H1 (cell line): ENCODE measurements around the gene GBP4. TPM values are rescaled to one million over a fixed set of nuclear protein-coding genes. Genes with fewer than 3 reads are reported as not detected.

Experiments
- CTCF ChIA-PET: fragments of 300-600 bp; sonication (Branson Sonifier 250); formaldehyde crosslinking; loops from one replicate; lab custom pipeline; 2021; ENCODE audit not compliant: partially characterized antibody; lab: Charles Lee
- POLR2A ChIA-PET: fragments of 300-600 bp; sonication (Branson Sonifier 250); formaldehyde crosslinking; loops from one replicate; lab custom pipeline; 2021; ENCODE audit warnings: inconsistent platforms; ENCODE audit not compliant: partially characterized antibody; lab: Charles Lee
- DNase-seq, 2 experiments: peaks; one replicate each; pipeline versions ENCODE4 v3.0.0 to v3.0.0-alpha.2; 2010 to 2022; ENCODE audit warnings: low spot score in 2 of 2, low read depth in 1 of 2, mixed read lengths in 1 of 2
- FAIRE-seq: peaks from 2 replicates; lab custom pipeline; 2011; peaks lifted over from hg19 to GRCh38; lab: Jason Lieb, UNC
- H2AFZ ChIP-seq: 2 replicates; pipeline ENCODE4 v1.8.1; 2012; ENCODE audit warnings: low read length, inconsistent platforms
- H2AK5ac ChIP-seq: 2 replicates; pipeline ENCODE4 v1.6.1; 2013; ENCODE audit warnings: low read depth, low read length
- H2BK120ac ChIP-seq: replicated peaks from 2 replicates; pipeline ENCODE3; 2013; ENCODE audit warnings: low read depth, low read length, inconsistent platforms
- H2BK12ac ChIP-seq: 2 replicates; pipeline ENCODE4 v1.6.1; 2013; ENCODE audit warnings: low read depth, low read length
- H2BK15ac ChIP-seq: 2 replicates; pipeline ENCODE4 v1.6.1; 2013; ENCODE audit warnings: low read length
- H2BK20ac ChIP-seq: 2 replicates; pipeline ENCODE4 v1.6.1; 2013; ENCODE audit warnings: low read length
- H2BK5ac ChIP-seq: 2 replicates; pipeline ENCODE4 v1.6.1; 2013; ENCODE audit warnings: low read depth, low read length
- H3K14ac ChIP-seq: 2 replicates; pipeline ENCODE4 v1.6.1; 2013; ENCODE audit warnings: inconsistent platforms; ENCODE audit not compliant: insufficient read length
- H3K18ac ChIP-seq: 2 replicates; pipeline ENCODE4 v1.6.1; 2013; ENCODE audit warnings: low read length; ENCODE audit errors: extremely low read depth
- H3K23ac ChIP-seq: 2 replicates; pipeline ENCODE4 v1.6.1; 2013; ENCODE audit warnings: inconsistent platforms; ENCODE audit not compliant: insufficient read length
- H3K23me2 ChIP-seq: 2 replicates; pipeline ENCODE4 v1.6.1; 2013; ENCODE audit warnings: low read depth, low read length
- H3K27ac ChIP-seq: 2 replicates; pipeline ENCODE4 v1.6.1; 2011; ENCODE audit warnings: low read depth, low read length, inconsistent platforms
- H3K27me3 ChIP-seq, 4 experiments: replicated peaks in 1 of 4; 1 replicate in 1 of 4; 2 replicates in 3 of 4; pipeline versions ENCODE4 v1.6.1 to v1.8.1; 2011 to 2013; ENCODE audit warnings: low read length in 3 of 4, mild to moderate bottlenecking in 3 of 4, inconsistent platforms in 2 of 4, mixed read lengths in 2 of 4, moderate library complexity in 1 of 4; ENCODE audit not compliant: control insufficient read depth in 3 of 4, insufficient read depth in 3 of 4; ENCODE audit errors: extremely low read depth in 1 of 4
- H3K36me3 ChIP-seq, 4 experiments: 2 replicates each; pipeline versions ENCODE4 v1.6.1 to v1.8.1; 2011 to 2013; ENCODE audit warnings: mild to moderate bottlenecking in 4 of 4, low read length in 3 of 4, moderate library complexity in 2 of 4, control low read depth in 1 of 4, inconsistent platforms in 1 of 4; ENCODE audit not compliant: insufficient read depth in 4 of 4, control insufficient read depth in 2 of 4
- H3K4ac ChIP-seq: replicated peaks from 2 replicates; pipeline ENCODE3; 2013; ENCODE audit warnings: low read length, low read depth, mixed read lengths, inconsistent platforms; ENCODE audit not compliant: insufficient read length
- H3K4me1 ChIP-seq, 4 experiments: replicated peaks in 1 of 4; 1 replicate in 1 of 4; 2 replicates in 3 of 4; pipeline versions ENCODE4 v1.6.1 to v1.8.1; 2011 to 2013; ENCODE audit warnings: low read length in 3 of 4, inconsistent platforms in 2 of 4, mixed read lengths in 1 of 4; ENCODE audit not compliant: insufficient read depth in 4 of 4, control insufficient read depth in 3 of 4
- H3K4me2 ChIP-seq, 2 experiments: 2 replicates each; pipeline versions ENCODE4 v1.6.1 to v1.8.1; 2011 to 2013; ENCODE audit warnings: low read depth in 2 of 2, low read length in 2 of 2, control low read depth in 1 of 2, inconsistent platforms in 1 of 2, mild to moderate bottlenecking in 1 of 2; ENCODE audit not compliant: insufficient read depth in 1 of 2
- H3K4me3 ChIP-seq, 4 experiments: fragments of 200-600, 300-600 bp in 1 of 4; sonication (generic), shearing (Covaris generic), sonication (Bioruptor Twin) in 1 of 4; 2 replicates each; pipeline versions ENCODE4 v1.5.1 to v1.8.1; 2011 to 2016; ENCODE audit warnings: low read length in 4 of 4, low read depth in 3 of 4, control low read depth in 2 of 4, inconsistent platforms in 2 of 4, mild to moderate bottlenecking in 2 of 4, mixed read lengths in 1 of 4, moderate library complexity in 1 of 4; ENCODE audit not compliant: insufficient read depth in 2 of 4; ENCODE audit errors: extremely low read depth in 1 of 4
- H3K56ac ChIP-seq: replicated peaks from 2 replicates; pipeline ENCODE3; 2013; ENCODE audit warnings: low read depth, mild to moderate bottlenecking, mixed read lengths, low read length, inconsistent platforms; ENCODE audit not compliant: insufficient read length
- H3K79me1 ChIP-seq: 2 replicates; pipeline ENCODE4 v1.6.1; 2013; ENCODE audit warnings: low read depth, low read length, control low read depth
- H3K79me2 ChIP-seq, 2 experiments: 2 replicates each; pipeline versions ENCODE4 v1.6.1 to v1.8.1; 2012 to 2013; ENCODE audit warnings: low read length in 2 of 2, mild to moderate bottlenecking in 2 of 2, inconsistent platforms in 1 of 2; ENCODE audit not compliant: insufficient read depth in 2 of 2, control insufficient read depth in 1 of 2
- H3K9ac ChIP-seq, 4 experiments: replicated peaks in 1 of 4; 1 replicate in 1 of 4; 2 replicates in 3 of 4; pipeline versions ENCODE4 v1.6.1 to v1.8.1; 2011 to 2013; ENCODE audit warnings: low read depth in 3 of 4, low read length in 3 of 4, control low read depth in 2 of 4, mild to moderate bottlenecking in 2 of 4, moderate library complexity in 2 of 4, inconsistent platforms in 1 of 4; ENCODE audit errors: extremely low read depth in 1 of 4
- H3K9me3 ChIP-seq, 2 experiments: 2 replicates each; pipeline versions ENCODE4 v1.6.1 to v1.8.1; 2012 to 2013; ENCODE audit warnings: mild to moderate bottlenecking in 2 of 2, moderate library complexity in 2 of 2, control low read depth in 1 of 2, inconsistent platforms in 1 of 2, low read depth in 1 of 2, low read length in 1 of 2, mixed read lengths in 1 of 2; ENCODE audit not compliant: insufficient read depth in 2 of 2
- H4K20me1 ChIP-seq, 2 experiments: replicated peaks in 1 of 2; 2 replicates each; pipeline versions ENCODE3 to v1.8.1; 2011 to 2013; ENCODE audit warnings: inconsistent platforms in 2 of 2, low read length in 2 of 2, mild to moderate bottlenecking in 1 of 2; ENCODE audit not compliant: insufficient read depth in 2 of 2, control insufficient read depth in 1 of 2
- H4K5ac ChIP-seq: 2 replicates; pipeline ENCODE4 v1.6.1; 2013; ENCODE audit warnings: low read length, low read depth, mixed read lengths, inconsistent platforms; ENCODE audit not compliant: insufficient read length
- H4K8ac ChIP-seq: 2 replicates; pipeline ENCODE4 v1.8.0; 2013; ENCODE audit warnings: mild to moderate bottlenecking, moderate library complexity, low read length, inconsistent platforms; ENCODE audit not compliant: insufficient read depth; ENCODE audit errors: extremely low read depth
- H4K91ac ChIP-seq: replicated peaks from 2 replicates; pipeline ENCODE3; 2013; ENCODE audit warnings: low read length, mixed read lengths, inconsistent platforms; ENCODE audit not compliant: insufficient read length
- BRCA1 ChIP-seq: IDR thresholded peaks from 2 replicates; pipeline ENCODE4 v1.6.1; 2012; ENCODE audit warnings: low read depth, low read length, improper control_type of control experiment
- WGBS, 2 experiments: shearing (Covaris generic) in 1 of 2; methylation state at CpG; one replicate each; pipeline versions ENCODE4 v1.1.6 to v1.1.7; 2013 to 2015; ENCODE audit warnings: low lambda C conversion rate in 2 of 2, mixed read lengths in 2 of 2, inconsistent platforms in 1 of 2, low coverage in 1 of 2, missing lambda C conversion rate in 1 of 2; ENCODE audit not compliant: insufficient replicate concordance in 2 of 2, insufficient coverage in 1 of 2, insufficient read length in 1 of 2; ENCODE audit errors: extremely low coverage in 1 of 2, missing lambda C conversion rate in 1 of 2; 5-methylcytosine and 5-hydroxymethylcytosine counted together
- polyA plus RNA-seq, 7 experiments: library from polyadenylated mRNA; depleted of rRNA in 3 of 7; stranded (reverse) in 5 of 7; unstranded in 2 of 7; fragments of >200 nt in 5 of 7; fragments of 200-250 nt in 2 of 7; gene quantifications; 1 replicate in 5 of 7; 2 replicates in 1 of 7; 4 replicates in 1 of 7; pipeline versions ENCODE4 v1.2.1 to v1.2.3, GENCODE V29; 2011 to 2013; ENCODE audit warnings: missing spikeins in 2 of 7, mixed read lengths in 2 of 7
- total RNA-seq: library from RNA; stranded (reverse); fragmentation: NEBNext Ultra II Directional; extraction: Animal tissue kit (Norgen Biotek cat#: 25700); gene quantifications from 2 replicates; pipeline ENCODE4 v1.2.1, GENCODE V29; 2021

The GBP4 gene
- total and polyA plus RNA-seq, 2 of the 8 experiments (the other 6 are each of a cell fraction or from before 2014, with no cell fraction given) = 0.02 TPM; not detected in 1

- Histone ChIP-seq H4K20me1 (no peaks in the 10 kb centered on the region), H3K4ac (no peak overlapping the region), H3K9ac (no peak overlapping the region), H2BK20ac (no peak overlapping the region), H3K27ac (no peak overlapping the region), H3K56ac (no peak overlapping the region), H3K23me2 (no peaks in the 10 kb centered on the region), H4K5ac (no peak overlapping the region), H2BK12ac (no peak overlapping the region), H4K91ac (no peak overlapping the region), H3K9me3 (no peaks in the 10 kb centered on the region), H3K79me1 (no peaks in the 10 kb centered on the region), H3K14ac (no peak overlapping the region), H2BK15ac (no peak overlapping the region), H2AFZ (no peak overlapping the region), H2AK5ac (no peak overlapping the region), H2BK120ac (no peak overlapping the region), H3K23ac (no peak overlapping the region), H3K4me2 (no peak overlapping the region), H2BK5ac (no peak overlapping the region), H3K27me3 (no peaks in the 10 kb centered on the region), H3K18ac (no peak overlapping the region), H3K36me3 (no peaks in the 10 kb centered on the region), H3K4me1 (no peaks in the 10 kb centered on the region), H4K8ac (no peak overlapping the region), H3K4me3 (no peak overlapping the region), H3K79me2 (no peaks in the 10 kb centered on the region)
- FAIRE-seq (no peak), DNase-seq (no peak)
- POLR2A ChIA-PET = no interaction called here
- 93% methylated on average over 4 of the region's 4 CpGs; no CpG with 5 or more reads in 1 of the 2 experiments for WGBS, 2 experiments
- CTCF ChIA-PET = no interaction called here
- TF ChIP-seq BRCA1 = no peak
Measured at GRCh38 chr1:89142160-89142559, 56.6 kb downstream of the GBP4 start.
